HEK293 (cell line): ENCODE data around the gene LY6G6F.

Experiments used
- GLIS2 ChIP-seq: fragments of 450-650 bp; formaldehyde crosslinking; IDR thresholded peaks from 2 replicates; pipeline ENCODE4 v1.5.1; 2016; ENCODE audit warnings: missing biosample characterization, missing genetic modification characterization
- RBAK ChIP-seq: fragments of 450-650 bp; formaldehyde crosslinking; IDR thresholded peaks from 2 replicates; pipeline ENCODE4 v1.5.1; 2016; ENCODE audit warnings: missing biosample characterization, missing genetic modification characterization
- ZBTB8A ChIP-seq: fragments of 450-650 bp; formaldehyde crosslinking; IDR thresholded peaks from 2 replicates; pipeline ENCODE4 v1.5.1; 2016; ENCODE audit warnings: missing biosample characterization, missing genetic modification characterization
- ZFP37 ChIP-seq: fragments of 450-650 bp; formaldehyde crosslinking; IDR thresholded peaks from 2 replicates; pipeline ENCODE4 v1.5.1; 2016; ENCODE audit warnings: missing biosample characterization, missing genetic modification characterization
- ZNF10 ChIP-seq: fragments of 450-650 bp; formaldehyde crosslinking; IDR thresholded peaks from 2 replicates; pipeline ENCODE4 v1.5.1; 2017; ENCODE audit warnings: missing biosample characterization, missing genetic modification characterization
- ZNF138 ChIP-seq: fragments of 450-650 bp; formaldehyde crosslinking; IDR thresholded peaks from 2 replicates; pipeline ENCODE4 v1.5.1; 2016; ENCODE audit warnings: missing biosample characterization, missing genetic modification characterization, borderline replicate concordance
- ZNF335 ChIP-seq: fragments of 450-650 bp; formaldehyde crosslinking; conservative IDR thresholded peaks from 2 replicates; pipeline ENCODE4 v1.5.1; 2016; ENCODE audit warnings: missing biosample characterization, missing genetic modification characterization
- ZNF350 ChIP-seq: fragments of 450-650 bp; formaldehyde crosslinking; IDR thresholded peaks from 2 replicates; pipeline ENCODE4 v1.5.0; 2017; ENCODE audit warnings: missing biosample characterization, mild to moderate bottlenecking, missing genetic modification characterization
- ZNF416 ChIP-seq: fragments of 450-650 bp; formaldehyde crosslinking; IDR thresholded peaks from 2 replicates; pipeline ENCODE4 v1.5.1; 2016; ENCODE audit warnings: missing biosample characterization, missing genetic modification characterization
- ZNF426 ChIP-seq: fragments of 450-650 bp; formaldehyde crosslinking; IDR thresholded peaks from 2 replicates; pipeline ENCODE4 v1.5.1; 2017; ENCODE audit warnings: missing biosample characterization, missing genetic modification characterization, mild to moderate bottlenecking, inconsistent platforms, moderate library complexity
- ZNF473 ChIP-seq: fragments of 450-650 bp; formaldehyde crosslinking; IDR thresholded peaks from 2 replicates; pipeline ENCODE4 v1.5.1; 2017; ENCODE audit warnings: missing biosample characterization, missing genetic modification characterization
- ZNF48 ChIP-seq: fragments of 450-650 bp; formaldehyde crosslinking; IDR thresholded peaks from 2 replicates; pipeline ENCODE4 v1.5.1; 2016; ENCODE audit warnings: missing biosample characterization, missing genetic modification characterization
- ZNF560 ChIP-seq: fragments of 450-650 bp; formaldehyde crosslinking; IDR thresholded peaks from 2 replicates; pipeline ENCODE4 v1.5.1; 2017; ENCODE audit warnings: missing biosample characterization, missing genetic modification characterization, borderline replicate concordance
- ZNF600 ChIP-seq: fragments of 450-650 bp; formaldehyde crosslinking; IDR thresholded peaks from 2 replicates; pipeline ENCODE4 v1.5.1; 2016; ENCODE audit warnings: missing biosample characterization, missing genetic modification characterization
- ZNF623 ChIP-seq: fragments of 450-650 bp; formaldehyde crosslinking; IDR thresholded peaks from 2 replicates; pipeline ENCODE4 v1.5.1; 2016; ENCODE audit warnings: missing biosample characterization, missing genetic modification characterization
- ZNF747 ChIP-seq: fragments of 450-650 bp; formaldehyde crosslinking; IDR thresholded peaks from 2 replicates; pipeline ENCODE4 v1.5.1; 2016; ENCODE audit warnings: missing biosample characterization, missing genetic modification characterization
- ZNF837 ChIP-seq: fragments of 450-650 bp; formaldehyde crosslinking; IDR thresholded peaks from 2 replicates; pipeline ENCODE4 v1.5.1; 2016; ENCODE audit warnings: missing biosample characterization, missing genetic modification characterization
- ZXDB ChIP-seq: fragments of 450-650 bp; formaldehyde crosslinking; IDR thresholded peaks from 2 replicates; pipeline ENCODE4 v1.5.1; 2016; ENCODE audit warnings: missing biosample characterization, missing genetic modification characterization
- TF ChIP-seq, protein P1 (sequence below): IDR thresholded peaks from 2 replicates; pipeline ENCODE4 v1.6.1; 2011; ENCODE audit warnings: mild to moderate bottlenecking, low read depth, low read length, borderline replicate concordance
- TF ChIP-seq, protein P2 (sequence below): fragments of 450-650 bp; IDR thresholded peaks from 2 replicates; pipeline ENCODE4 v1.5.1; 2018; ENCODE audit warnings: missing biosample characterization, mild to moderate bottlenecking, missing genetic modification characterization
- TF ChIP-seq, protein P3 (sequence below): fragments of 450-650 bp; formaldehyde crosslinking; IDR thresholded peaks from 2 replicates; pipeline ENCODE4 v1.5.1; 2016; ENCODE audit warnings: missing biosample characterization, missing genetic modification characterization, borderline replicate concordance
- TF ChIP-seq, protein P4 (sequence below): fragments of 450-650 bp; formaldehyde crosslinking; IDR thresholded peaks from 2 replicates; pipeline ENCODE4 v1.5.1; 2016; ENCODE audit warnings: missing biosample characterization, missing genetic modification characterization
- TF ChIP-seq, protein P5 (sequence below): fragments of 450-650 bp; formaldehyde crosslinking; IDR thresholded peaks from 2 replicates; pipeline ENCODE4 v1.5.1; 2016; ENCODE audit warnings: missing biosample characterization, missing genetic modification characterization, low read depth
- TF ChIP-seq, protein P6 (sequence below): fragments of 450-650 bp; formaldehyde crosslinking; IDR thresholded peaks from 2 replicates; pipeline ENCODE4 v1.5.1; 2016; ENCODE audit warnings: missing biosample characterization, missing genetic modification characterization
- TF ChIP-seq, protein P7 (sequence below): fragments of 450-650 bp; IDR thresholded peaks from 2 replicates; pipeline ENCODE4 v1.5.1; 2018; ENCODE audit warnings: missing biosample characterization, missing genetic modification characterization

Gene LY6G6F

DNA sequence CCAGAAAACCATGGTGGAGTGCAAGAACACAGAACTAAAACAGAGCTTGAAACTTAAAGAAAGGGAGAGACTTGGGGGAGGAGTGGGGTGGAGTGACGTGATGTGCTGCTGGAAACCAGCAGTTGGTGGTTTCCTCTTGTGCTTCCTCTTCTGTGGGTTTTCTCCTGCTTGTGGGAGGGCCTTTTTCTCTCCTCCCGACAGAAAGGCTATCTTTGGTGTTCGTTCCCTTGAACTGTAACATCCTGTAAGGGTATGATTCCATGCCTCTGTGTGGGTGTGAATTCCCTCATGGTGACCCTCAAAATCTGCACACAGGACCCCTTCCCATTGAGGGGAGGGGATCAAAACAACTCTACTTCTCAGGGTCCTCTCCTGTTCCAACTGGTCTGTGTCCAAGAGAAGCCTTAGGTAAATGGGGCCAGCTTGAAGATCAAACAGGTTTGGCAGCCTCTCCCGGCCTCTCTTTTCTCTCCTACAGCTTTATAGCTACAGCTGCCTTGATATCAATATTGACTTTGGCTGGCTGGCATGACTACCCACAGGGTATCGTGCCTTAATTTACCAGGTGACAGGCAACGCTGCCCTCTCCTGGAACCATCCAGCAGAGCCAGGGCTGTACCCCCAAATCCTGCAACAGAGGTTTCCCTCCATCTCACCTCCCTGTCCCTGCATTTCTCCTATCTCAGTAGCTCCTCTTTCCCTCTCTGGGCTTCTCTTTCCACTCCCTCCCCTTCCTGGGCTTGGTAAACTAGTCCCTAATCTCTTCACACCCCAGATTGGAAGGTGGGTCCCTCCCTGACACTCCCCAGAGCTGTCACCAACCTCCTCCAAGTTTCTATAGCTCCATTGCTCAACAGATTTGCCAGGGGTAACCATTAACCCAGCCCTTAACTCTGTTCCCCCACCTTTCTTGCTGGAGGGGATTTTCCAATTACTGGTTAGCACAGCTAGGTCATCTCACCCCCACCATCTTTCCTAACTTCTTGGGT, 31.6 kb downstream of the LY6G6F start (continued):
- TF ChIP-seq ZNF335 (tag by site-specific recombination), result peak; percentile 35
- TF ChIP-seq, protein P1, sequence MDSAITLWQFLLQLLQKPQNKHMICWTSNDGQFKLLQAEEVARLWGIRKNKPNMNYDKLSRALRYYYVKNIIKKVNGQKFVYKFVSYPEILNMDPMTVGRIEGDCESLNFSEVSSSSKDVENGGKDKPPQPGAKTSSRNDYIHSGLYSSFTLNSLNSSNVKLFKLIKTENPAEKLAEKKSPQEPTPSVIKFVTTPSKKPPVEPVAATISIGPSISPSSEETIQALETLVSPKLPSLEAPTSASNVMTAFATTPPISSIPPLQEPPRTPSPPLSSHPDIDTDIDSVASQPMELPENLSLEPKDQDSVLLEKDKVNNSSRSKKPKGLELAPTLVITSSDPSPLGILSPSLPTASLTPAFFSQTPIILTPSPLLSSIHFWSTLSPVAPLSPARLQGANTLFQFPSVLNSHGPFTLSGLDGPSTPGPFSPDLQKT, result no peak
- TF ChIP-seq ZNF48 (tag by site-specific recombination), result no peak
- no peak for TF ChIP-seq ZXDB (tag by site-specific recombination)
- TF ChIP-seq RBAK (tag by site-specific recombination), result no peak
- TF ChIP-seq, protein P2, sequence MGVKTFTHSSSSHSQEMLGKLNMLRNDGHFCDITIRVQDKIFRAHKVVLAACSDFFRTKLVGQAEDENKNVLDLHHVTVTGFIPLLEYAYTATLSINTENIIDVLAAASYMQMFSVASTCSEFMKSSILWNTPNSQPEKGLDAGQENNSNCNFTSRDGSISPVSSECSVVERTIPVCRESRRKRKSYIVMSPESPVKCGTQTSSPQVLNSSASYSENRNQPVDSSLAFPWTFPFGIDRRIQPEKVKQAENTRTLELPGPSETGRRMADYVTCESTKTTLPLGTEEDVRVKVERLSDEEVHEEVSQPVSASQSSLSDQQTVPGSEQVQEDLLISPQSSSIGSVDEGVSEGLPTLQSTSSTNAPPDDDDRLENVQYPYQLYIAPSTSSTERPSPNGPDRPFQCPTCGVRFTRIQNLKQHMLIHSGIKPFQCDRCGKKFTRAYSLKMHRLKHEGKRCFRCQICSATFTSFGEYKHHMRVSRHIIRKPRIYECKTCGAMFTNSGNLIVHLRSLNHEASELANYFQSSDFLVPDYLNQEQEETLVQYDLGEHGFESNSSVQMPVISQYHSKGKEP (tag by site-specific recombination), result no peak
- peak; percentile 42; the same call in 1 of the 2 replicates for TF ChIP-seq GLIS2
- TF ChIP-seq, protein P3, sequence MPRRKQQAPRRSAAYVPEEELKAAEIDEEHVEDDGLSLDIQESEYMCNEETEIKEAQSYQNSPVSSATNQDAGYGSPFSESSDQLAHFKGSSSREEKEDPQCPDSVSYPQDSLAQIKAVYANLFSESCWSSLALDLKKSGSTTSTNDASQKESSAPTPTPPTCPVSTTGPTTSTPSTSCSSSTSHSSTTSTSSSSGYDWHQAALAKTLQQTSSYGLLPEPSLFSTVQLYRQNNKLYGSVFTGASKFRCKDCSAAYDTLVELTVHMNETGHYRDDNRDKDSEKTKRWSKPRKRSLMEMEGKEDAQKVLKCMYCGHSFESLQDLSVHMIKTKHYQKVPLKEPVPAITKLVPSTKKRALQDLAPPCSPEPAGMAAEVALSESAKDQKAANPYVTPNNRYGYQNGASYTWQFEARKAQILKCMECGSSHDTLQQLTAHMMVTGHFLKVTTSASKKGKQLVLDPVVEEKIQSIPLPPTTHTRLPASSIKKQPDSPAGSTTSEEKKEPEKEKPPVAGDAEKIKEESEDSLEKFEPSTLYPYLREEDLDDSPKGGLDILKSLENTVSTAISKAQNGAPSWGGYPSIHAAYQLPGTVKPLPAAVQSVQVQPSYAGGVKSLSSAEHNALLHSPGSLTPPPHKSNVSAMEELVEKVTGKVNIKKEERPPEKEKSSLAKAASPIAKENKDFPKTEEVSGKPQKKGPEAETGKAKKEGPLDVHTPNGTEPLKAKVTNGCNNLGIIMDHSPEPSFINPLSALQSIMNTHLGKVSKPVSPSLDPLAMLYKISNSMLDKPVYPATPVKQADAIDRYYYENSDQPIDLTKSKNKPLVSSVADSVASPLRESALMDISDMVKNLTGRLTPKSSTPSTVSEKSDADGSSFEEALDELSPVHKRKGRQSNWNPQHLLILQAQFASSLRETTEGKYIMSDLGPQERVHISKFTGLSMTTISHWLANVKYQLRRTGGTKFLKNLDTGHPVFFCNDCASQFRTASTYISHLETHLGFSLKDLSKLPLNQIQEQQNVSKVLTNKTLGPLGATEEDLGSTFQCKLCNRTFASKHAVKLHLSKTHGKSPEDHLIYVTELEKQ, result no peak
- TF ChIP-seq ZNF747 (tag by site-specific recombination), result no peak
- no peak for TF ChIP-seq ZNF837 (tag by site-specific recombination)
- TF ChIP-seq ZNF416 (tag by site-specific recombination), result no peak
- TF ChIP-seq ZNF350 (tag by site-specific recombination), result no peak
- TF ChIP-seq ZNF560 (tag by site-specific recombination), result no peak
- TF ChIP-seq ZBTB8A (tag by site-specific recombination), result no peak
- no peak for TF ChIP-seq ZNF623 (tag by site-specific recombination)
- TF ChIP-seq ZNF10 (tag by site-specific recombination), result peak; percentile 90
- TF ChIP-seq ZNF600, result peak; percentile 77
- TF ChIP-seq ZNF426 (tag by site-specific recombination), result no peak
- TF ChIP-seq, protein P4, sequence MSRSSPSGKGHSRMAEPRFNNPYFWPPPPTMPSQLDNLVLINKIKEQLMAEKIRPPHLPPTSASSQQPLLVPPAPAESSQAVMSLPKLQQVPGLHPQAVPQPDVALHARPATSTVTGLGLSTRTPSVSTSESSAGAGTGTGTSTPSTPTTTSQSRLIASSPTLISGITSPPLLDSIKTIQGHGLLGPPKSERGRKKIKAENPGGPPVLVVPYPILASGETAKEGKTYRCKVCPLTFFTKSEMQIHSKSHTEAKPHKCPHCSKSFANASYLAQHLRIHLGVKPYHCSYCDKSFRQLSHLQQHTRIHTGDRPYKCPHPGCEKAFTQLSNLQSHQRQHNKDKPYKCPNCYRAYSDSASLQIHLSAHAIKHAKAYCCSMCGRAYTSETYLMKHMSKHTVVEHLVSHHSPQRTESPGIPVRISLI (tag by site-specific recombination), result no peak
- TF ChIP-seq ZNF138 (tag by site-specific recombination), result no peak
- TF ChIP-seq ZFP37, result no peak
- TF ChIP-seq, protein P5, sequence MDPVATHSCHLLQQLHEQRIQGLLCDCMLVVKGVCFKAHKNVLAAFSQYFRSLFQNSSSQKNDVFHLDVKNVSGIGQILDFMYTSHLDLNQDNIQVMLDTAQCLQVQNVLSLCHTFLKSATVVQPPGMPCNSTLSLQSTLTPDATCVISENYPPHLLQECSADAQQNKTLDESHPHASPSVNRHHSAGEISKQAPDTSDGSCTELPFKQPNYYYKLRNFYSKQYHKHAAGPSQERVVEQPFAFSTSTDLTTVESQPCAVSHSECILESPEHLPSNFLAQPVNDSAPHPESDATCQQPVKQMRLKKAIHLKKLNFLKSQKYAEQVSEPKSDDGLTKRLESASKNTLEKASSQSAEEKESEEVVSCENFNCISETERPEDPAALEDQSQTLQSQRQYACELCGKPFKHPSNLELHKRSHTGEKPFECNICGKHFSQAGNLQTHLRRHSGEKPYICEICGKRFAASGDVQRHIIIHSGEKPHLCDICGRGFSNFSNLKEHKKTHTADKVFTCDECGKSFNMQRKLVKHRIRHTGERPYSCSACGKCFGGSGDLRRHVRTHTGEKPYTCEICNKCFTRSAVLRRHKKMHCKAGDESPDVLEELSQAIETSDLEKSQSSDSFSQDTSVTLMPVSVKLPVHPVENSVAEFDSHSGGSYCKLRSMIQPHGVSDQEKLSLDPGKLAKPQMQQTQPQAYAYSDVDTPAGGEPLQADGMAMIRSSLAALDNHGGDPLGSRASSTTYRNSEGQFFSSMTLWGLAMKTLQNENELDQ, result no peak
- TF ChIP-seq ZNF473 (tag by site-specific recombination), result no peak
- TF ChIP-seq, protein P6, sequence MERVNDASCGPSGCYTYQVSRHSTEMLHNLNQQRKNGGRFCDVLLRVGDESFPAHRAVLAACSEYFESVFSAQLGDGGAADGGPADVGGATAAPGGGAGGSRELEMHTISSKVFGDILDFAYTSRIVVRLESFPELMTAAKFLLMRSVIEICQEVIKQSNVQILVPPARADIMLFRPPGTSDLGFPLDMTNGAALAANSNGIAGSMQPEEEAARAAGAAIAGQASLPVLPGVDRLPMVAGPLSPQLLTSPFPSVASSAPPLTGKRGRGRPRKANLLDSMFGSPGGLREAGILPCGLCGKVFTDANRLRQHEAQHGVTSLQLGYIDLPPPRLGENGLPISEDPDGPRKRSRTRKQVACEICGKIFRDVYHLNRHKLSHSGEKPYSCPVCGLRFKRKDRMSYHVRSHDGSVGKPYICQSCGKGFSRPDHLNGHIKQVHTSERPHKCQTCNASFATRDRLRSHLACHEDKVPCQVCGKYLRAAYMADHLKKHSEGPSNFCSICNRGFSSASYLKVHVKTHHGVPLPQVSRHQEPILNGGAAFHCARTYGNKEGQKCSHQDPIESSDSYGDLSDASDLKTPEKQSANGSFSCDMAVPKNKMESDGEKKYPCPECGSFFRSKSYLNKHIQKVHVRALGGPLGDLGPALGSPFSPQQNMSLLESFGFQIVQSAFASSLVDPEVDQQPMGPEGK (tag by site-specific recombination), result peak; percentile 68
- TF ChIP-seq, protein P7, sequence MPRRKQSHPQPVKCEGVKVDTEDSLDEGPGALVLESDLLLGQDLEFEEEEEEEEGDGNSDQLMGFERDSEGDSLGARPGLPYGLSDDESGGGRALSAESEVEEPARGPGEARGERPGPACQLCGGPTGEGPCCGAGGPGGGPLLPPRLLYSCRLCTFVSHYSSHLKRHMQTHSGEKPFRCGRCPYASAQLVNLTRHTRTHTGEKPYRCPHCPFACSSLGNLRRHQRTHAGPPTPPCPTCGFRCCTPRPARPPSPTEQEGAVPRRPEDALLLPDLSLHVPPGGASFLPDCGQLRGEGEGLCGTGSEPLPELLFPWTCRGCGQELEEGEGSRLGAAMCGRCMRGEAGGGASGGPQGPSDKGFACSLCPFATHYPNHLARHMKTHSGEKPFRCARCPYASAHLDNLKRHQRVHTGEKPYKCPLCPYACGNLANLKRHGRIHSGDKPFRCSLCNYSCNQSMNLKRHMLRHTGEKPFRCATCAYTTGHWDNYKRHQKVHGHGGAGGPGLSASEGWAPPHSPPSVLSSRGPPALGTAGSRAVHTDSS, result no peak; the same call in 1 of the 2 replicates
